Measurements from ENCODE around the gene EXOC3.

EXOC3 gene

GRCh38 chr5:481347-481746 is 38.4 kb downstream of the EXOC3 start:
- TF ChIP-seq CTCF (IDR thresholded peaks at IDR 0.05; ENCODE audit: low read depth, low read length, missing control alignments): no peak
- in situ Hi-C loops (cut with HindIII; ENCODE audit: low sequenced_read_pairs): no loop called here
- H3K4me3 ChIP-seq (ENCODE audit: low read depth, low read length): no peak overlapping the region
- DNase-seq (ENCODE audit: low read depth): no peak

GRCh38 chr5:482021-482420 is 39.0 kb downstream of the EXOC3 start:
- no peak overlapping the region for H3K4me3 ChIP-seq (ENCODE audit: low read depth, low read length)
- in situ Hi-C loops (cut with HindIII; ENCODE audit: low sequenced_read_pairs): no loop called here
- no peak for TF ChIP-seq CTCF (IDR thresholded peaks at IDR 0.05; ENCODE audit: low read depth, low read length, missing control alignments)
- DNase-seq (ENCODE audit: low read depth): no peak

GRCh38 chr5:482506-482905 is 39.5 kb downstream of the EXOC3 start:
- in situ Hi-C loops (cut with HindIII; ENCODE audit: low sequenced_read_pairs): no loop called here
- DNase-seq (ENCODE audit: low read depth): no peak
- no peak for TF ChIP-seq CTCF (IDR thresholded peaks at IDR 0.05; ENCODE audit: low read depth, low read length, missing control alignments)

GRCh38 chr5:483011-483410 is 40.0 kb downstream of the EXOC3 start:
- in situ Hi-C loops (cut with HindIII; ENCODE audit: low sequenced_read_pairs): no loop called here
- TF ChIP-seq CTCF (IDR thresholded peaks at IDR 0.05; ENCODE audit: low read depth, low read length, missing control alignments): no peak
- H3K4me3 ChIP-seq (ENCODE audit: low read depth, low read length): no peak overlapping the region
- DNase-seq (ENCODE audit: low read depth): no peak

More at GRCh38 chr5:482506-482905, 39.5 kb downstream of the EXOC3 start:
- no peak overlapping the region for H3K4me3 ChIP-seq (ENCODE audit: low read depth, low read length)

- in situ Hi-C loops (cut with HindIII; ENCODE audit: low sequenced_read_pairs): no loop called here
- DNase-seq (ENCODE audit: low read depth): no peak
- H3K4me3 ChIP-seq (ENCODE audit: low read depth, low read length): no peak overlapping the region
- TF ChIP-seq CTCF (IDR thresholded peaks at IDR 0.05; ENCODE audit: low read depth, low read length, missing control alignments): no peak
These were observed 40.6 kb downstream of the EXOC3 start for GRCh38 chr5:483434-484140.

- in situ Hi-C loops (cut with HindIII; ENCODE audit: low sequenced_read_pairs): no loop called here
- DNase-seq (ENCODE audit: low read depth): no peak
- no peak overlapping the region for H3K4me3 ChIP-seq (ENCODE audit: low read depth, low read length)
- TF ChIP-seq CTCF (IDR thresholded peaks at IDR 0.05; ENCODE audit: low read depth, low read length, missing control alignments): no peak
These were observed 41.6 kb downstream of the EXOC3 start for GRCh38 chr5:484556-484955.

All from astrocyte of the cerebellum (primary cell).